CD4-positive, alpha-beta T cell treated with Interferon alpha-2 for 1 hour (primary cell): ENCODE results near the gene FAM222A.

Experiments used
- DNase-seq, 2 donors: peaks; one replicate each; pipeline ENCODE4 v3.0.0-alpha.2; 2020 to 2022

The FAM222A gene

GRCh38 chr12:109760930-109761921 is 47.6 kb downstream of the FAM222A start:
- DNase-seq: no peak

DNA sequence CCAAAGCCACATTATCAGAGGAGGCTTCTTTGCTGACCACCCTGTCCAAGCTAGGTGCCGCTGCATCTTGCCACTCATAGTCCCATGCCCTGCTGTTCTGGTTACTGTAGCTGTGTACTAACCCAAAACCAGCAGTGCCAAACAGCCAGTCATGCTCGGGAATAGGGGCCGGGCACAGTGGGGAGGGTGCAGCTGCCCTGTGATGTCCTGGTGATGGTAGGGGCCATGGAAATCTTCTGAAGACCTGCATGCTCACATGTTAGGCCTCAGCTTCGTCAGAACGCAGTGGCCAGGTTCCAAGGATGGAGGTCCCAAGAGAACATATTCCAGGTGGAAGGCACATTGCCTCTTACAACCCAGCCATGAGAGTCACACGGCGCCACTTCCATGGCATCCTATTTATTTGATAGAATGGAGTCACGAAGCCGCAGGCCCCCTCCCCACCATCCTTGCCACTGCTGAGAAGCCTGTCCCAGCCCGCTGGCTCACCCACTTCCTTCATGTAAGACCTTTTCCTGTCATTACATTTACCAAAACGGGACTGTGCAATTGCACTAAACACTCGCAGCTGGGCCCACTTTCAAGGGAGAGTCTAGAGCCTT is 48.5 kb downstream of the FAM222A start:
- no peak for DNase-seq

- no peak for DNase-seq
Observed at GRCh38 chr12:109762673-109763191, 49.1 kb downstream of the FAM222A start.

DNA sequence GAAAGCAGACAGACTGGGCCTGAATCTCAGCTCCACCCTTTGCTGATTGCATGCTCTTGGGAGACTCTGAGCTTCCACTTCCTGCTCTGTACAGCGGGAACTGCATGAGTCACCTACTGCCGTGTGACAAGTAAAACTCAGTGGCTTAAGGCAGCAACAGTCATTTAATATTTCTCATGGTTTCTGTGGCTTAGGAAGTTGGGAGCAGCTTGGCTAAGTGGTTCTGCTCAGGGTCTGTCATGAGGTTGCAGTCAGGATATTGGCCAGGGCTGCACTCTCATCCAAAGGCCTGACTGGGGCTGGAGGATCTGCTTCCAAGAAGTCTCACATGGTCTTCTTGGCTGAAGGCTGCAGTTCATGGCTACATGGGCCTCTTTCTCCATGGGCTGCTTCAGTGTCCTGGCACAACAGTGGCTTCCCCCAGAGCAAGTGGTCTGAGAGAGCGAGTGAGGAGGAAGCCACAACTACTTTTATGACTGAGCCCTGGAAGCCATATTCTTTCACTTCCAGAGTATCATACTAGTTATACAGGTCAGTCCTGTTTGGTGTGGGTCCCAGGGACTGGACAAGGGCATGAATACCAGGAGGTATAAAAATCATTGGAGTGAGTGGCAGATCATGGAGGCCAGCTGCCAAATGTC is 49.7 kb downstream of the FAM222A start:
- DNase-seq: peak in 1 of 2 donors; percentile 35

DNA sequence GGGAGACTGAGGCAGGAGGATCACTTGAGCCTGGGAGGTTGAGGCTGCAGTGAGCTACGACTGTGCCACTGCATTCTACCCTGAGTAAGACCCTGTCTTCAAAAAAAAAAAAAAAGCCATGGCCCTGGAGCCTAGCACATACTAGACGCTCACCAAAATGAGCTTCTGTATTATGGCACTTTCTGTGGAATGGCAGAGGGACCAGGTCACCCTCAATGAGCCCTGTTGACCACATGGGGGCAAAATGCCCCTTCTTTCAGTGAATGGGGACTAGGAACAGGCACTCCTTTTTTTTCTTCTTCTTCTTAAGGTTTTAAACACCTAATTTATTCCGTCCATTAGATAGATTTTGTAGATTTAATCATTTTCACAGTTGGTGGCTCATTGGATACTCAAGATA is 50.5 kb downstream of the FAM222A start:
- DNase-seq: no peak

DNA sequence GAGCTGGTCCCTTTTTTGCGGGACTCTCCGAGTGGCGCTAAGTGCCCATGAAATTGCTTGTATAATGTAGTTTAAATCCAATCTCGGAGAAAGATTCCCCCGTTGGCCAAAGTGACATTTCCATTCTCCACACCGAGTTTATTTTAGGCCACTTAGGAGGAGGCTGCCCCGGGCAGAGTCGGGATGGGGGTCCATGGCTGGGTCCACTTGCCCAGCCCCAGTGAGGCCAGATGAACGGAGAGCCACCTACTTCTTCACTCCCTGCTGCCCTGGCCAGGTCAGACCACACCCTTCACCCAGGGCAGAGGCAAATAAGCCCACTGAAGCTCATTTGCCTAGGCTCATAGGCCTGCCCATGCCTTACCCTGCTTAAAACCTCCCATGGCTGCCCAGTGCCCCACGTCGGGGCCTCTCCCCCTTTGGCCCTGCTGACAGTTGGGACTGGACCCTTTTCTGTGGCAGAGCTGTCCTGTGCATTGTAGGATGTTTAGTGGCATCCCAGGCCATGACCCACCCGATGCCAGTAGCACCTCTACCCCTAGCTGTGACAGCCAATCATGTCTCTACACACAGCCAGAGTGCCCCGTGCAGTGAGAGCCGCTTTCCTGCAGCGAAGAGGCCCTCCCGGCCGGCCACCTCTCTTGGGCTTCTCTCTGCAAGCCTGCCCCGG is 51.3 kb downstream of the FAM222A start:
- no peak for DNase-seq

GRCh38 chr12:109765446-109765810 is 51.8 kb downstream of the FAM222A start:
- DNase-seq: no peak

GRCh38 chr12:109766251-109766778 is 52.7 kb downstream of the FAM222A start:
- no peak for DNase-seq

DNA sequence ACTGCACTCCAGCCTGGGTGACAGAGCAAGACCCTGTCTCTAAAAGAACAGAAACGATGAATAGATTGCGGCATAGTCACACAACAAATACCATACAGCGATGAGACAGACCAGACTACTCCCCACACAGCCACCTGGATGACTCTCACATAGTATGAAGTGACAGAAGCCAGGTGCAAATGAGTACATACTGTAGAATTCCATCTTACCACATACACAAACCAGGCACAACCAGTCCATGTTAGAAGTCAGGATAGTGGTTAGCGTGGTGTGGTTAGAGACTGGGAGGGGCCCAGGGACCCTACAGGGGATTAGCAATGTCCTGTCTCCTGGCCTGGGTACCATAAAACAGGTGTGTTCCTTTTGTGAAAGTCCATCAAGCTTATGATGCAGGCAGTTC is 53.8 kb downstream of the FAM222A start:
- no peak for DNase-seq

DNA sequence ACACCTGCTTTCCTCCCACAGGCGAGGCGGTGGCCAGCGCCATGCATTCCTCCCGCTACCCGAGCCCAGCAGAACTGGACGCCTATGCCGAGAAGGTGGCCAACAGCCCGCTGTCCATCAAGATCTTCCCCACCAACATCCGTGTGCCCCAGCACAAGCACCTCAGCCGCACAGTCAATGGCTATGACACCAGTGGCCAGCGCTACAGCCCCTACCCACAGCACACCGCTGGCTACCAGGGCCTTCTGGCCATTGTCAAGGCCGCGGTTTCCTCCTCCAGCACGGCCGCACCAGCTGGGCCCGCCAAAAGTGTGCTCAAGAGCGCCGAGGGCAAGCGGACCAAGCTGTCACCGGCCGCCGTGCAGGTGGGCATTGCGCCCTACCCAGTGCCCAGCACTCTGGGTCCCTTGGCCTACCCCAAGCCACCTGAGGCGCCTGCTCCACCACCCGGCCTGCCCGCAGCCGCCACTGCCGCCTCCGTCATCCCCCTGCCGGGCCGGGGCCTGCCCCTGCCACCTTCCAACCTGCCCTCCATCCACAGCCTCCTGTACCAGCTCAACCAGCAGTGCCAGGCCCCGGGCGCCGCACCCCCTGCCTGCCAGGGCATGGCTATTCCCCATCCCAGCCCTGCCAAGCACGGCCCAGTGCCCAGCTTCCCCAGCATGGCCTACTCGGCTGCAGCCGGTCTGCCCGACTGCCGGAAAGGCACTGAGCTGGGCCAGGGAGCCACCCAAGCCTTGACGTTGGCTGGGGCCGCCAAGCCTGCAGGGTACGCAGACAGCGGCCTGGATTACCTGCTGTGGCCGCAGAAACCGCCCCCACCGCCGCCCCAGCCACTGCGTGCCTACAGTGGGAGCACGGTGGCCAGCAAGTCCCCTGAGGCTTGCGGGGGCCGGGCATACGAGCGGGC is 54.6 kb downstream of the FAM222A start:
- DNase-seq: no peak

- DNase-seq: no peak
Observed at GRCh38 chr12:109768901-109769670, 55.5 kb downstream of the FAM222A start.

DNA sequence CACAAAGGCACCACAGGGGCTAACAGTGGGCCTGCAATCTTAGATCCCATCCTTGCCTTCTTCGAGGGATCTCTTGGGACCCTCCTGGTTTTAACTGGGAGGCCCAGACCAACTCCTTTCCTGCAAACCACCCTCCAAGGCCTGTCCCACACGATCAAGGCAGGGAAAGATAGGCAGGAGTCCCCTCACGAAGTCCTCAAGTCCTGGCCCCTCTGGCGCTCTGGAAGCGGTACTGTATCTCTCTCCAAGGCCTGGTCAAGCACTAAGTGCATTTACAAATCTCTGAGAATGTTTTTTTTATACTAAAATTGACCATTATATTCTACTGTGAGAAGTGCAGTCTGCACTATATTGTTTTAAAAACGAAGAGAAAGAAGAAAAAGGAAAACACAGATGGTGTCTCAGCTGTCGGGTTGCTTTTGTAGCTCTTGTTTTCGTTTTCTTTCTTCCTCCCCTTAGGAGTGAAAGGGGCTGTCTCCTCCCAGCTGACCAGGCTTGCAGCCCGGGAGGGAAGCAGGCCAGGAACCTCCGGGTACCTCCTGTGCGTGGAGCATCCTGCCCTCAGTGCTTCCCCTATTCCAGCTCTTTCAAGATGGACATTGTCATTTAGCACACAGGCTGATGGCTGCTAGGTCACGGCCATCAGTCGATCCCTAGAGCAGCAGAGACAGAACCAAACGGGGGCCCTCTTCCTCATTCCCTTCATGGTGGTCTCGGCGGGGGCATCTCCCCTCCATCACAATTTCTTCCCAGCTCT is 56.7 kb downstream of the FAM222A start:
- no peak for DNase-seq

DNA sequence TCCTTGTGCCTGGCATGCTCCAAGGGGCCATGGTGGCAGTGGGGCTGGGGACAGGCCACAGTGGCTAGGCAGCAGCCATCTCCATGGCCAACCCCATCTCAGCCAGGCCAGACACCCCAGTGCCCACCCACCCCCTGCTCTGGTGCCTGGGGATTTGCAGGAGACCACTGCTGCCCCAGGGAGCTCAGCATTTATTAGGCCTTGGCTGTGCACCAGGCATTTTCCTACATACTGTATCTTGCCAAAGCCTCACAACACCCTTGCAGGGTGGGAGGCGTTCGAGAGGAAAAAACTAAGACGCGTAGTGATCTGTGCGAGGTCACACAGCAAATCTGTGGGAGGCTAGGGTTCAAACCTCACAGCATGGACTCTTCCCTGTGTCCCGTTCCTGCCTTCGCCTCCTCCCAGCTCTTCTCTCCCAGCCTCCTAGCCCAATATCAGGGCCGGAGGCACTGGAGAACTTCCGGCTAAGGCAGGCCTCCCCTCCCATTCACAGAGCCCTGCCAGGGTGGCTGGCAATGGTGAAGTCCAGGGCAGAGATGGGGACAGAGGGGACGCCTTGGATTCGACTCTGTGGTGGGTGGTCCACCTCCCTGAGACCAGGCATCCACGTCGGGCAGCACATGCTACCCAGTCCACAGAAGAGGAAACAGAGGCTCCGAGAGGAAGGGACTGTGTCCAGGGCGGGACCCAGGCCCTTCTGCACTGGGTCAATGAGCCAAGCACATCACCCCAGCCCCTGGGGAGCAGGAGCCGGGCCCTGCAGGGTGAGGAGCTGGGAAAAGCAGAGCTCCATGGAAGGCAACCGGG is 57.4 kb downstream of the FAM222A start:
- no peak for DNase-seq

DNA sequence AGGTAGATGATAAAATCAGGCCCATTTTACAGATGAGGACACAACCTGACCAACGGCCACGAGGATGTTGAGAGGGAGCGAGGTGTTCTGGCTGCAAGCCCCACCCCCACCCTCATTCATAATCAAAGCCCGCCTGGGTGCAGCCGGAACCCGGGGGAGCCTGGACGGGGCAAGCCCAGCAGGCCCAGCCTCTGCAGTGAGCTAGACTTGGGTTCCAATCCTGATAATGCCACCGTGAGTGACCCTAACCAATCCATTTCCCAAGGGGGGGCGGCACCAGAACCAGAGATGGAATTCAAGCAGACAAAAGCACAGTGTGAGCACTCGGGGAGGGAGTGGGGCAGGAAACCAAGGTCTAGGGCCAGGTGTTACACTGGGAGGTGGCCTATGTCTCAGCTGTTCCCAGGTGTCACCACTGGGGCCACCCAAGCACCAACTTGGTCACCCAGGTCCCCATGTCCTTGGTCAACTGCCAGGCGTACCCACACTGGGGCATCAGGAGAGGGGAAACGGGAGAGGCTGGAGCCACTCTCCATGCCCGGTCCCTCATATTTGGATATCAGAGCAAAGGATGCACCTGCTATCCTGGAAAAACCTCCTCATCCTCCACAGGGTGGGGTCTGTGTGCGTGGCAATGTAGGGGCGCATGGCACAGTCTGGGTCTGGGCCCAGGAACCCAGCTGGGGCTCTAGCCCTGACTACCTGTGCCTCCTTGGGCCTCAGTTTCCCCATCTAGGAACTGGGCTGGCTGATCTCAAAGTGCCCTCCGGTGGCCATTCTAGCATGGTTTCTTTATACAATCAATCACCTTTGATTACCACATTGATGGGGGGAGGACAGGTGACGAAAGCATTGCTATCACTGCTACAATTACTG is 58.4 kb downstream of the FAM222A start:
- DNase-seq: no peak

DNA sequence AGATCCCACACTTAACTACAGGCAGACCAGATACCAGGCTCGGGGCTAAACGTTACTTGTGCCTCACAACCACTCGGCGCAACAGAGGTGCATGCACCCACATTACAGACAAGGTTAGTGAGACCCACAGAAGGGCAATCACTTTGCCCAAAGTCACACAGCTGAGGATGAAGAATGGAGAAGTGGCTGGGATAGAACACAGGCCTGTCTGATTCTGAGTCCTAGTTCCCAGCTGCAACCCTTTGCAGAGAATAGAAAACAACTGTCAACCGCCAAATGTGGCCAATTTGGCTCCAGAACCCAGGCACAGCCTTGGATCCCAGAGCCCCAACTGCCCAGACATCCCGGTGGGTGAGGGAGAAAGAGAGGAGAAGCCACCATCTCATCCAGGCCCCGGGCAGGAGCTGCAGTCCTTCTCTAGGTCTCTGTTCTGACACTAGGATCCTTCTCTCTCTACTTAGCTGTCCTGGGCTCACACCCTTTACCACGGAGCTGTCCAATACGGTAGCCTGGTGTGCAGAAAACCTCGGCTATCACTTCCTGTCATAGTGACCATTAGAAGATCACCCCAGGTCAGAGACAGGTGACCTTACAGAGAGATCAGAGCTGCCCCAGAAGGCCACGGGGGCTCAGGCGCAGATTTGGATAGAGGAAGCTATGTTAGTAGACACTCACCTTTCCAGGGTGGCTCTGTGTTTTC is 59.1 kb downstream of the FAM222A start:
- DNase-seq: no peak

DNA sequence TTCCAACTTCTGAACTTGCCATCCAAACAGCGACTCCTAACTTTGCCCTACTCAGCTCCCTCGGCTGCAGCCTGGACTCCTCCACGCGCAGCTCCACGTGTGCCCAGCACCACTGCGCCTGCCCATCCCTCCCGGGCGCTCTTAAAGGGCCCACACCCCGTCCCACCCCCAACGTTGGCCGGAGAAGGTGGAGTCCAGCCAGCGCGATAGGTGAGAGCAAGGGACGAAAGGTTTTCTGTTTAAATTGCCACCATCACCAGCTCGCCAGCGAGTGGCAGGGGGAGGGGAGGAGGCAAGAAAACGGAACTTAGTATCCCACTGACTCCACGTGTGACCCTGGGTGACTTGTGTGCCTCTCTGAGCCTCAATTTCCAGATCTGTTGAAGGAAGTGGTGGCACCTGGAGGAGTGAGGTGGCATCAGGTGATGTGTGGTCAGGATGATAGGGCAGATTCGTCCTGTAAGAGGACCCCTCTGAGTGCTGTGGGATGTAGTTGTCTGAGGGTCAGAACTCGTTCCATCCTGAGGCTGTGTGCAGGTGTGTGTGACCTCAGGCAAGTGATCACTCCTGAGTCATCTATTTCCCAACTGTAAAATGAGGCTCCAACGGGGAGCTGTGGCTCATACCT is 59.9 kb downstream of the FAM222A start:
- DNase-seq: no peak
